Neural progenitor cell (in vitro differentiated cells): ENCODE data around the gene CDK5RAP3. TPM values are rescaled to one million over a fixed set of nuclear protein-coding genes. Genes with fewer than 3 reads are reported as not detected.
A peak's percentile ranks its signal among the peaks of the same experiment; 100 is the strongest.

Source experiments
- DNase-seq: peaks from one replicate; pipeline ENCODE4 v3.0.0-alpha.2; 2016; ENCODE audit warnings: low spot score
- H2AFZ ChIP-seq: fragments of 200-600 bp; sonication (generic); replicated peaks from 2 replicates; pipeline ENCODE4 v1.6.1; 2016; ENCODE audit warnings: antibody characterized with exemption
- H3F3A ChIP-seq: fragments of 200-600 bp; sonication (generic); 2 replicates; pipeline ENCODE4 v1.6.1; 2016; ENCODE audit warnings: antibody characterized with exemption, low read depth
- H3K27ac ChIP-seq: fragments of 200-600 bp; sonication (generic); 2 replicates; pipeline ENCODE4 v1.5.1; 2016; ENCODE audit warnings: mild to moderate bottlenecking
- H3K27me3 ChIP-seq: fragments of 200-600 bp; sonication (generic); 2 replicates; pipeline ENCODE4 v1.6.1; 2016; ENCODE audit warnings: mild to moderate bottlenecking, moderate library complexity
- H3K36me3 ChIP-seq: fragments of 200-600 bp; sonication (generic); 2 replicates; pipeline ENCODE4 v1.5.1; 2016
- H3K4me1 ChIP-seq: fragments of 200-600 bp; sonication (generic); 2 replicates; pipeline ENCODE4 v1.6.1; 2016; ENCODE audit warnings: mixed run types
- H3K4me2 ChIP-seq: fragments of 200-600 bp; sonication (generic); 2 replicates; pipeline ENCODE4 v1.6.1; 2016
- H3K4me3 ChIP-seq: fragments of 200-600 bp; sonication (generic); 2 replicates; pipeline ENCODE4 v1.5.1; 2016
- H3K79me2 ChIP-seq: fragments of 200-600 bp; sonication (generic); 2 replicates; pipeline ENCODE4 v1.6.1; 2016; ENCODE audit warnings: low read depth
- H3K9ac ChIP-seq: fragments of 200-600 bp; sonication (generic); 2 replicates; pipeline ENCODE4 v1.6.1; 2016
- H3K9me3 ChIP-seq: fragments of 200-600 bp; sonication (generic); 2 replicates; pipeline ENCODE4 v1.5.1; 2016; ENCODE audit warnings: low read depth
- H4K20me1 ChIP-seq: fragments of 200-600 bp; sonication (generic); 2 replicates; pipeline ENCODE4 v1.6.1; 2016; ENCODE audit warnings: low read depth
- H3K27ac Mint-ChIP-seq: 3 replicates; pipeline ENCODE4 v1.8.0; 2021; ENCODE audit warnings: mixed read lengths
- H3K27me3 Mint-ChIP-seq: 2 replicates; pipeline ENCODE4 v1.8.0; 2022; ENCODE audit warnings: low read depth, mild to moderate bottlenecking, inconsistent platforms, moderate library complexity, mixed read lengths; ENCODE audit not compliant: insufficient read depth
- H3K36me3 Mint-ChIP-seq: 3 replicates; pipeline ENCODE4 v1.8.0; 2021; ENCODE audit warnings: mixed read lengths
- H3K4me1 Mint-ChIP-seq: 3 replicates; pipeline ENCODE4 v1.8.0; 2021; ENCODE audit warnings: mixed read lengths
- H3K4me3 Mint-ChIP-seq: 3 replicates; pipeline ENCODE4 v1.8.0; 2021; ENCODE audit warnings: mild to moderate bottlenecking, moderate library complexity, mixed read lengths
- H3K9me3 Mint-ChIP-seq: 3 replicates; pipeline ENCODE4 v1.8.0; 2020; ENCODE audit warnings: mixed read lengths
- CTCF ChIP-seq: fragments of 200-600 bp; sonication (generic); IDR thresholded peaks from 2 replicates; pipeline ENCODE4 v1.5.1; 2017; ENCODE audit warnings: antibody characterized with exemption, mild to moderate bottlenecking
- EZH2 ChIP-seq: fragments of 200-600 bp; sonication (generic); IDR thresholded peaks from 2 replicates; pipeline ENCODE4 v1.6.1; 2017; ENCODE audit warnings: antibody characterized with exemption, mild to moderate bottlenecking, moderate library complexity
- EZH2phosphoT487 ChIP-seq: fragments of 200-600 bp; sonication (generic); IDR thresholded peaks from 2 replicates; pipeline ENCODE4 v1.6.1; 2017; ENCODE audit warnings: antibody characterized with exemption
- total RNA-seq: library from RNA; depleted of rRNA; stranded (reverse); fragments of >200 nt; gene quantifications from 2 replicates; pipeline ENCODE4 v1.2.3, GENCODE V29; 2015; ENCODE audit warnings: low replicate concordance

The CDK5RAP3 gene
- total RNA-seq, 1 donor from 2014 or later: 104 TPM

GRCh38 chr17:47937941-47938340, 33.0 kb upstream of the CDK5RAP3 start:
- H3K4me1 ChIP-seq: no peaks in the 10 kb centered on the region
- H3K27ac ChIP-seq: no peak overlapping the region
- H2AFZ ChIP-seq: no peak overlapping the region
- DNase-seq: no peak
- TF ChIP-seq EZH2phosphoT487 (no peak), CTCF (no peak), EZH2 (no peak)
- no peak overlapping the region for H3K9ac ChIP-seq
- H3K36me3 ChIP-seq: no peaks in the 10 kb centered on the region
- peaks cover 11% of the 10 kb centered on the region for H3K27me3 ChIP-seq
- H3K27me3 Mint-ChIP-seq: peaks cover 4% of the 10 kb centered on the region
- peaks cover 2% of the 10 kb centered on the region for H3K36me3 Mint-ChIP-seq
- no peaks in the 10 kb centered on the region for H4K20me1 ChIP-seq
- H3K4me1 Mint-ChIP-seq: peaks cover 8% of the 10 kb centered on the region
- no peaks in the 10 kb centered on the region for H3K79me2 ChIP-seq
- H3K4me3 Mint-ChIP-seq: no peak overlapping the region
- H3K4me3 ChIP-seq: no peak overlapping the region
- H3K27ac Mint-ChIP-seq: no peak overlapping the region
- no peak overlapping the region for H3K4me2 ChIP-seq
- no peaks in the 10 kb centered on the region for H3F3A ChIP-seq
- no peaks in the 10 kb centered on the region for H3K9me3 ChIP-seq
- H3K9me3 Mint-ChIP-seq: no peaks in the 10 kb centered on the region

GRCh38 chr17:47941246-47942095, 29.4 kb upstream of the CDK5RAP3 start, which contains the start of gene PNPO:
PNPO (plus strand) TSS chr17:47941571; CDS start chr17:47941676, 105 bp downstream.
- Histone ChIP-seq H4K20me1 (no peaks in the 10 kb centered on the region), H3F3A (no peaks in the 10 kb centered on the region), H3K79me2 (no peaks in the 10 kb centered on the region), H3K27me3 (peaks cover 11% of the 10 kb centered on the region), H3K4me3 (peak within 1 kb of the TSS; percentile 50), H3K4me2 (peak within 1 kb of the TSS; percentile 75), H3K27ac (no peak within 1 kb of the TSS), H3K9me3 (no peaks in the 10 kb centered on the region), H2AFZ (peak within 1 kb of the TSS; percentile 61), H3K36me3 (no peaks in the 10 kb centered on the region), H3K9ac (no peak within 1 kb of the TSS), H3K4me1 (no peaks in the 10 kb centered on the region)
- Mint-ChIP-seq H3K4me1 (peaks cover 8% of the 10 kb centered on the region), H3K36me3 (peaks cover 2% of the 10 kb centered on the region), H3K9me3 (no peaks in the 10 kb centered on the region), H3K27me3 (peaks cover 2% of the 10 kb centered on the region), H3K4me3 (peak within 1 kb of the TSS; percentile 85), H3K27ac (peak within 1 kb of the TSS; percentile 47)
- peak; percentile 80 for DNase-seq
- TF ChIP-seq CTCF (no peak), EZH2 (no peak), EZH2phosphoT487 (no peak)

- Histone ChIP-seq H2AFZ (no peak overlapping the region), H3K4me2 (peak overlapping the region; percentile 75), H3K27ac (no peak overlapping the region), H3K4me1 (no peaks in the 10 kb centered on the region), H3F3A (no peaks in the 10 kb centered on the region), H3K79me2 (no peaks in the 10 kb centered on the region), H3K36me3 (no peaks in the 10 kb centered on the region), H3K9me3 (no peaks in the 10 kb centered on the region), H4K20me1 (no peaks in the 10 kb centered on the region), H3K27me3 (peaks cover 11% of the 10 kb centered on the region), H3K4me3 (peak overlapping the region; percentile 50), H3K9ac (no peak overlapping the region)
- Mint-ChIP-seq H3K4me3 (peak overlapping the region; percentile 85), H3K4me1 (peaks cover 8% of the 10 kb centered on the region), H3K27me3 (no peaks in the 10 kb centered on the region), H3K27ac (peak overlapping the region; percentile 47), H3K9me3 (no peaks in the 10 kb centered on the region), H3K36me3 (peaks cover 2% of the 10 kb centered on the region)
- no peak for DNase-seq
- no peak for TF ChIP-seq EZH2
- TF ChIP-seq CTCF: no peak
- TF ChIP-seq EZH2phosphoT487: no peak
Observed at GRCh38 chr17:47942096-47942510, 28.8 kb upstream of the CDK5RAP3 start.
